Measurements from ENCODE around the gene NDUFS7.

The NDUFS7 gene

GRCh38 chr19:1408300-1409203 is 24.8 kb downstream of the NDUFS7 start:
- TF ChIP-seq ZNF274 (IDR thresholded peaks at IDR 0.05; ENCODE audit: low read depth, low read length): no peak
- peak overlapping the region; percentile 67 for H3K4me3 ChIP-seq (ENCODE audit: low read length)

- TF ChIP-seq ZNF274 (IDR thresholded peaks at IDR 0.05; ENCODE audit: low read depth, low read length): no peak
- H3K4me3 ChIP-seq (ENCODE audit: low read length): peak overlapping the region; percentile 67
These were observed 25.7 kb downstream of the NDUFS7 start for GRCh38 chr19:1409204-1410005.

- H3K4me3 ChIP-seq (ENCODE audit: low read length): no peak overlapping the region
- no peak for TF ChIP-seq ZNF274 (IDR thresholded peaks at IDR 0.05; ENCODE audit: low read depth, low read length)
These were observed 26.6 kb downstream of the NDUFS7 start for GRCh38 chr19:1410136-1410786.

- no peak for TF ChIP-seq ZNF274 (IDR thresholded peaks at IDR 0.05; ENCODE audit: low read depth, low read length)
- H3K4me3 ChIP-seq (ENCODE audit: low read length): no peak overlapping the region
These were observed 27.1 kb downstream of the NDUFS7 start for GRCh38 chr19:1410789-1411188.

GRCh38 chr19:1411255-1412191 is 27.8 kb downstream of the NDUFS7 start:
- TF ChIP-seq ZNF274 (IDR thresholded peaks at IDR 0.05; ENCODE audit: low read depth, low read length): no peak
- H3K4me3 ChIP-seq (ENCODE audit: low read length): no peak overlapping the region

- TF ChIP-seq ZNF274 (IDR thresholded peaks at IDR 0.05; ENCODE audit: low read depth, low read length): no peak
- no peak overlapping the region for H3K4me3 ChIP-seq (ENCODE audit: low read length)
These were observed 28.7 kb downstream of the NDUFS7 start for GRCh38 chr19:1412323-1412923.

- no peak for TF ChIP-seq ZNF274 (IDR thresholded peaks at IDR 0.05; ENCODE audit: low read depth, low read length)
- H3K4me3 ChIP-seq (ENCODE audit: low read length): no peak overlapping the region
These were observed 29.5 kb downstream of the NDUFS7 start for GRCh38 chr19:1412995-1413800.

- H3K4me3 ChIP-seq (ENCODE audit: low read length): no peak overlapping the region
- TF ChIP-seq ZNF274 (IDR thresholded peaks at IDR 0.05; ENCODE audit: low read depth, low read length): no peak
These were observed 32.5 kb downstream of the NDUFS7 start for GRCh38 chr19:1416014-1416841.

GRCh38 chr19:1417145-1417544 is 33.4 kb downstream of the NDUFS7 start:
- TF ChIP-seq ZNF274 (IDR thresholded peaks at IDR 0.05; ENCODE audit: low read depth, low read length): no peak
- H3K4me3 ChIP-seq (ENCODE audit: low read length): no peak overlapping the region

GRCh38 chr19:1417681-1418495 is 34.2 kb downstream of the NDUFS7 start:
- no peak overlapping the region for H3K4me3 ChIP-seq (ENCODE audit: low read length)
- TF ChIP-seq ZNF274 (IDR thresholded peaks at IDR 0.05; ENCODE audit: low read depth, low read length): no peak

- no peak for TF ChIP-seq ZNF274 (IDR thresholded peaks at IDR 0.05; ENCODE audit: low read depth, low read length)
- H3K4me3 ChIP-seq (ENCODE audit: low read length): no peak overlapping the region
These were observed 34.7 kb downstream of the NDUFS7 start for GRCh38 chr19:1418496-1418775.
